ENCODE data around the gene MMP19.
"Not testable (repeated sequence)": the region's sequence is repeated elsewhere in the genome, so short reads cannot be mapped to it uniquely, and the experiment has no call there.

The MMP19 gene, protein sequence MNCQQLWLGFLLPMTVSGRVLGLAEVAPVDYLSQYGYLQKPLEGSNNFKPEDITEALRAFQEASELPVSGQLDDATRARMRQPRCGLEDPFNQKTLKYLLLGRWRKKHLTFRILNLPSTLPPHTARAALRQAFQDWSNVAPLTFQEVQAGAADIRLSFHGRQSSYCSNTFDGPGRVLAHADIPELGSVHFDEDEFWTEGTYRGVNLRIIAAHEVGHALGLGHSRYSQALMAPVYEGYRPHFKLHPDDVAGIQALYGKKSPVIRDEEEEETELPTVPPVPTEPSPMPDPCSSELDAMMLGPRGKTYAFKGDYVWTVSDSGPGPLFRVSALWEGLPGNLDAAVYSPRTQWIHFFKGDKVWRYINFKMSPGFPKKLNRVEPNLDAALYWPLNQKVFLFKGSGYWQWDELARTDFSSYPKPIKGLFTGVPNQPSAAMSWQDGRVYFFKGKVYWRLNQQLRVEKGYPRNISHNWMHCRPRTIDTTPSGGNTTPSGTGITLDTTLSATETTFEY

DNA sequence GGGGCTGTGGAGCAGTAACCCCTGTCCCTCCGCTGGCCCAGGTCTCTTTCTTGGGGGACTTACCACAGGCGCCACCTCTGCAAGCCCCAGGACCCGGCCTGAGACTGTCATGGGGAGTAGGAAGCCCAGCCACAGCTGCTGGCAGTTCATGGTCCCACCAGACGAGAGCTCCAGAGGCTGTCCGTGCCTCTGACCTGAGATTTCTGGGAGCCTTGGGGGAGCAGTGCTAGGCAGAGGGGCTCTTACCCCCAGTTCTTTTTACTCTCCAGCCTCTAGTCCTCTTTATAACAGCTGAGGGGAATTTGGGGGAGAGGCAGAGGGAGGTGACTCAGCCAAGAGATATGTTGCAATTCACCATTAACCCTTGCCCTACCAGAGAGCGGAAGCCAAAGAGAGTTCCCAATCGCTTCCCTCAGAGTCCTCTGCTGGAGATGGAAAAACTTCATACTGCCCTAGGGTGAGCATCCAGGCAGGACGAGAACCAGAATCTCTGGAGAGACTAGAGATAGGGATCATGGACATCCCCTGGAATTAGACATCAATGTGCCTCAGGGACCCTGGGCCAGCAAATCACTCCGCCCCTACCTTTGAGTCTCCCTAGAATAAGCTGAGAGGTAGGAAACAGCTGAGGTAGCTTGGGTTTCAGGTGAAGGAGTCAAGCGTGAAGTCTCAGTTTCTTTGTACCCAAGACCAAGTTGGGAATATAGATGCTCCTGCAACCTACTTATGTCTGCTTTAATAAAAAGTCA, at the start of gene MMP19:
TSS of gene MMP19 (minus strand) at position 256 of the 749 bp plus-strand sequence. CDS start at position 150, 106 bp downstream.
- DNase-seq (ENCODE audit: low spot score): no peak

DNA sequence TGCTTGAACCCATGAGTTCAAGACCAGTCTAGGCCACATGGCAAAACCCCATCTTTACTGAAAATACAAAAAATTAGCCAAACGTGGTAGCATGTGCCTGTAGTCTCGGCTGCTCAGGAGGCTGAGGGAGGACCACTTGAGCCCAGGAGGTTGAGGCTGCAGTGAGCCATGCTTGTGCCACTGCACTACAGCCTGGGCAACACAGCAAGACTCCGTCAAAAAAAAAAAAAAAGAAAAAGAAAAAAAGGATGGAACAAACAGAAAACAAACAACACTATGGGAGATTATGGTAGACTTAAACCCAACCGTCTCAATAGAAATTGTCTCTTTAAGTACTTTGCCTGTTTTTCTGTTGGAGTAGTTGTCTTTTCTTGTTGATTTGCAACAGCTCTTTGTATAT, 48.6 kb upstream of the MMP19 start:
- DNase-seq (ENCODE audit: low spot score): no peak

DNA sequence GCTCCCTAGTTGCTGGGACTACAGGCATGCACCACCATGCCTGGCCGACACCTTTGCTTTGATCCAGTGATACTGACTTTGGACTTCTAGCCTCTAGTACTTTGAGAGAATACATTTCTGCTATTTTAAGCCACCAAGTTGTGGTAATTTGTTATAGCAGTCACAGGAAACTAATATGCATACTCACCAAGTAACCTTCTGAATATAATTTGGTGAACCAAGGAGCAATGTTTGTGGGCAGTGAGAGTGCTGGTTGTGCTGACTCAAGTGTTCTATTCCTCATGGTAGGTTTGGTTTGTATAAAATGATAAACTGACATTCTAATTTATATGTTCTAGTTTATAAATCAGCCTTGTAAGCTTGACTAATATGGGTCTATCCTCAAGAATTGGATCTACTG, 42.4 kb upstream of the MMP19 start:
- no peak for DNase-seq (ENCODE audit: low spot score)

DNA sequence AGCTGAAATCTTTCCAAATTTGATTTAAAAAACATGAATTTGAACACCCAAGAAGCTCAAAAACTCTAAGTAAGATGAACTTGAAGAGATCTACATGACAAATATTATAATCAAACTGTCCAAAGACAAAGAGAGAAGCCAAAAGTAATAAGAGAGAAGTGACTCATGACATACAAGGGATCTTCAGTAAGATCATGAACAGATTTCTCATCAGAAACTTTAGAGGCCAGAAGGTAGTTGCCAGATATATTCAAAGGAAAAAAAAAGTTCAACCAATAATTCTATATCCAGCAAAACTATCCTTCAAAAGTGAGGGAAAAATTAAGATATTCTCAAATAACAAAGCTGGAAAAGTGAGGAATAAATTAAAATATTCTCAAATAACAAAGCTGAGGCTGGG, 35.1 kb upstream of the MMP19 start:
- DNase-seq (ENCODE audit: low spot score): no peak

DNA sequence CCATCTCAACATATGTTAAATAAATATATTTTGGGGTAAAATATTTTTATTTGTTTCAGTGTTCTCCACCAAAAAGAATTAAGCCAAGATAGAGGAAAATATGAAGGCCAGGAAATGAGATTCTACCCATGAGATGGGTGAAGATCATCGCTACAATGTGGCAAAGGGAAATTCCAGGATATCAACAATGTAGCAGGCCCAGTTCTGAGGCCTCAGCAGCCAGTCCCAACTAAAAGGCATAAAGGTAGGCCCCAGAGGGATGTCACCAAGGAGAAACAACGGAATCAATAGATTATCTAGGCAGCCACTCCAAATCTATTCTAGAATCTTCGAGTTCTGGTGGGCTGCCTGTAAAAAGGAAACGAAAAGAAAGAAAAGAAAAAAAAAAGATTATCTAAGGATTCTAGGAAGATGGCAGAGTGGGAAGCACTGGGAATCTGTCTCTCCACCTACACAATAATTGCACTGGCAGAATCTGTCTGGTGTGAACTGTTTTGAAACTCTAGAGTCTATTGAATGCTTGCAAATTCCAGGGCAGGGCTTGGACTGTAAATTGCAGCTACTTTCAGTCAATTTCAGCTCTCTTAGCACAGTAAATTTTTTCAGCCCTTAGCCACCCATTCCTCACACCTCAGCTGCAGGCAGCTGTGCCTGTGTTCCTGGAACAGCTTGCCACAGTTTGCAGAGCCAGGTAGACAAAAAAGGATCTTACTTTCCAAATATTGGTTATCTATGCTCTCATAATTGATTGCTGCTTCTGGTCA, 33.1 kb upstream of the MMP19 start:
- peak; percentile 20 for DNase-seq (ENCODE audit: low spot score)

DNA sequence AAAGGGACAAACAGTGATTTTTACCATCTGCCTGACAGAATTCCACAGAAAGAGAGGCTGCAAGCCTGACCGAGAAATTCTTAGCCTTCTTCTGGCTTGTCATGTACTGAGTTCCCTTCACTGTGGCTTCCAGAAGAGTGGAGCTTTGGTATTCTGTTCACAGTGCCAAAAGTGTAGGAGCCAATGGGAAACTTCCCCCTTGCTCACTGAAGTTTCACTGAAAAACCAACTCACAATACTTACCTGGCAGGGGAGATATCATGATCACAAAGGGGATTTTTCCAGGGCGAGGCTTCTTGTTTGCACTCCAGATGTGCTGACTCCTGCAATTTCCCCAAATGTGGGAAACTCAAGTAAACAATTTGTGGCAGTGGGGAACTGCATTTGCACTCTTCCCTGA, 31.7 kb upstream of the MMP19 start:
- no peak for DNase-seq (ENCODE audit: low spot score)

DNA sequence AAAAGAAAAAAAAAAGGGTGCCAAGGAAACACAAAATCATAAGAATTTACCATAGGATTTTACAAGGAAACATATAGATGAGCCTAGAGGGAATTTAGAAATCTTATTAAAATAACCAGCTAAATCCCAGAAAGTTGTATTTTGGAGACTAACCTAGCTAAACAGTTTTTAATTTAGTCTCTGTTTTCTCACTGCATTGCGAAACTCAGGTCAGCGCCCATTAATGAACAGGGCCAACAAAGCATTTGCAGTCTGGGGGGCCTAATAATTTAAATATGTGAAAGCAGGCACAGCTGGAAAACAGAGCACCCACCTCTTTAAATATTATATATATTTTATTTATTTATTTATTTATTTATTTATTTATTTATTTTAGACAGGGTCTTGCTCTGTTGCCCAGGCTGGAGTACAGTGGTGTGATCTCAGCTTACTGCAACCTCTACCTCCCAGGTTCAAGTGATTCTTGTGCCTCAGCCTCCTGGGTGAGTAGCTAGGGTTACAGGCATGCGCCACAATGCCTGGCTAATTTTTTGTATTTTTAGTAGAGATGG, 23.8 kb upstream of the MMP19 start:
- DNase-seq (ENCODE audit: low spot score): not testable (repeated sequence)

DNA sequence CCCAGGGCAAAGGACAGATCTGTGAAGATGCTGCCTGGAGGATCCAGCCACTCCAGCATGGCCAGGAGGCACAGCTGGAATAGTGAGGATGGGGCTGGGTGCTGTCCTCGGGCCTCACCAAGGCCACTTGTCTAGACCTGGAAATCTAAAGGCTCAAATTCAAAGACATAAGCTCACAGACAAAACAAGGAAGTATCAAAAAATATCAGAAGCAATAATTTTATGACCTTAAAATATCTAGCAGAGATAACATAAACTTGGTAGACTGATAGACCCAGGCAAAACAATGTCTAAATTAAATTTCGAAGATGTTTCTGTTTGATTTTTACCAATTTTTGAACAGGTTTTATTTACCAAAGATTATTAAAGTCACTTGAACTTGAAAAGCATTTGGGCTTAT, 22.6 kb upstream of the MMP19 start:
- DNase-seq (ENCODE audit: low spot score): no peak

DNA sequence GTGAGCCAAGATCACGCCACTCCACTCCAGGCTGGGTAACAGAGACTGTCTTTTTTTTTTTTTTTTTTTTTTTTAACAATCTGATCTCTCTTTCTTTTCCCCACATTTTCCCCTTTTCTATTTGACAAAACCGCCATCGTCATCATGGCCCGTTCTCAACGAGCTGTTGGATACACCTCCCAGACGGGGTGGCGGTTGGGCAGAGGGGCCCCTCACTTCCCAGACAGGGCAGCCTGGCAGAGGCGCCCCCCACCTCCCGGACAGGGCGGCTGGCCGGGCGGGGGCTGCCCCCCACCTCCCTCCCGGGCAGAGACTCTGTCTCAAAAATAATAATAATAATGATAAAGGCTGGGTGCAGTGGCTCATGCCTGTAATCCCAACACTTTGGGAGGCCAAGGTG, 20.2 kb upstream of the MMP19 start:
- not testable (repeated sequence) for DNase-seq (ENCODE audit: low spot score)

DNA sequence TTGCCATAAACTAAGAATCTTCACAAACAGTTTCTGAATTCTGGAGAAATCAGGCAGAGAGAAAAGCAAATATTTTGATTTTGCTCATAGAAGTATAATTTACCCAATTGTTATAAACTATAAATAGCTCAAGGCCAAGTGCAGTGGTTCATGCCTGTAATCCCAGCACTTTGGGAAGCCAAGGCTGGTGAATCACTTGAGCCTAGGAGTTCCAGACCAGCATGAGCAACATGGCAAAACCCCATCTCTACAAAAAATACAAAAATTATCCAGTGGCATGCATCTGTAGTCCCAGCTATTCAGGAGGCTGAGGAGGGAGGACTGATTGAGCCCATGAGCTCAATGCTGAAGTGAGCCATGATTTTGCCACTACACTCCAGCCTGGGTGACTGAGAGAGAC, 19.6 kb upstream of the MMP19 start:
- no peak for DNase-seq (ENCODE audit: low spot score)

DNA sequence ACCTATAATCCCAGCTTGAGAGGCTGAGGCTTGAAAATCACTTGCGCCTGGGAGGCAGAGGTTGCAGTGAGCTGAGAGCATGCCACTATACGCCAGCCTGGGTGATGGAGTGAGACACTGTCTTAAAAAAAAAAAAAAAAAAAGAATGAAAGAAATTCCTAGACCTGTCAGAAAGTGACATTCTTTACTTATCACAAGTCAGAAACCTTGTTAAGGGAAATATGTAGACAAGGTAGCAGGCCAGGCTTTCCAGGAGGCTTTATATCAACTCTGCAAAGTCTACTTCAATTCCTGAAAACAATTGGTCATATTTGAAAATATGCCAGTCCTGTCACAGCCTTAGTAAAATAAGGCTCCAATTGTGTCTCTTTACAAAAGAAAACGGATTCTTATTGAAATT, 19.1 kb upstream of the MMP19 start:
- no peak for DNase-seq (ENCODE audit: low spot score)

DNA sequence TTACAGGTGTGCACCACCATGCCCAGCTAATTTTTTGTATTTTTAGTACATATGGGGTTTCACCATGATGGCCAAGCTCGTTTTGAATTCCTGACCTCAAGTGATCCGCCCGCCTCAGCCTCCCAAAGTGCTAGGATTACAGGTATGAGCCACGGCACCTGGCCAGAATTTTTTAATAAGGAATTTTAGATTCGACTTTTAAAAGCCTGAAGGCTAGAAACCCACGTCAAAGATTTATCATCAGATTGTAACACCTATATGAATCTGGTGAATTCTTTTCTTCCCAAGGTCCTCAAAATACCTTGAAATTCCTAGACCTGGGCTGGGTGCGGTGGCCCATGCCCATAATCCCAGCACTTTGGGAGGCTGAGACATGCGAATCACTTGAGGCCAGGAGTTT, 18.7 kb upstream of the MMP19 start:
- no peak for DNase-seq (ENCODE audit: low spot score)

DNA sequence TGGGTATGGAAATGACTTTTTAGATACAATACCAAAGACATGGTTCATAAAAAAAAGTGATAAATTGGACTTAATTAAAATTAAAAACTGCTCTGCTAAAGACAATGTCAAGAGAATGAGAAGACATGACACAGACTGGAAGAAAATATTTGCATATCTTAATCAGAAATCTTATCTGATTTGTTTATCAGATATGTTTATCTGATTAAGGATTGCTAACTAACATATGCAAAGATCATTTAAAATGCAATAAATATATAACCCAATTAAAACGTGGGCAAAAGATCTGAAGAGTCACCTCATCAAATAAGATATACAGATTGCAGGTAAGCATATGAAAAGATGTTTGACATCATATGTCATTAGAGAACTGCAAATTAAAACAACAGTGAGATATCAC, 10.0 kb upstream of the MMP19 start:
- no peak for DNase-seq (ENCODE audit: low spot score)

DNA sequence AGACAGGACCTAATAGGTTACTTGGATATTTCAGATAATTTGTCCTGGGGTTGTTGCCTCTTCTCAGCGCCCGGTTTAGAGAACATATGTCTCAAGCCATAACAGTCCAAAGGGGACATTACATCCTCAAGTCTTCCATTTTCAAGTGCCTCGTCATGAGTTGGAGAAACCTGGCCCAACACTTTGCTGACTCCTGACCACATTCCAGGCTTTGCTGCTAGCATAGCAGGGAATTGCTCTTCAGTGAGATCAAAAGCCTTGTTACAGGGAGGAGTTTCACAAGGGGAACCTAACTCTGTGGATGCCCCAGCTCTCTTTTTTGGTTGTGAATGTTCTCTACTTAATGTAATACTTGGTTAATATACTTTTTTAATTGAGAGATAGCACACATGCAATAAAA, 8.2 kb upstream of the MMP19 start:
- no peak for DNase-seq (ENCODE audit: low spot score)

DNA sequence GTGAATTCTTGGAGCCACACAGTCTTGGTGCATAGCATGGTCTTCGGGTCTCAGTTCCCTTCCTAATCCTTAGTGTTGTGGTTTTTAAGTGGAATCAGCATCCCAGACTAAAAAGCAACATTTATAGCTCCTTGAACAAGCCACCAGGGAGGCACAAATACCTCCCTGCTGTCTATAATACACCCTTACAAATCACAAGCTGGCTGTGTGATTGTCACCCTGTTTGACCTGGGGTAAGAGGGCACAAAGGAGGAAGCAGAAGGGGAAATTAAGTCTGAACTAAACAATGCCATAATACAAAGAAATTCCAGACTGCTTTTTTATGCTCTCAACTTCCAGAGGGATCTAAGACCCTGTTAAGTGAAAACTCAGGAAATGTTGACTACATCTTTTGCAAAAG, 7.7 kb upstream of the MMP19 start:
- no peak for DNase-seq (ENCODE audit: low spot score)

DNA sequence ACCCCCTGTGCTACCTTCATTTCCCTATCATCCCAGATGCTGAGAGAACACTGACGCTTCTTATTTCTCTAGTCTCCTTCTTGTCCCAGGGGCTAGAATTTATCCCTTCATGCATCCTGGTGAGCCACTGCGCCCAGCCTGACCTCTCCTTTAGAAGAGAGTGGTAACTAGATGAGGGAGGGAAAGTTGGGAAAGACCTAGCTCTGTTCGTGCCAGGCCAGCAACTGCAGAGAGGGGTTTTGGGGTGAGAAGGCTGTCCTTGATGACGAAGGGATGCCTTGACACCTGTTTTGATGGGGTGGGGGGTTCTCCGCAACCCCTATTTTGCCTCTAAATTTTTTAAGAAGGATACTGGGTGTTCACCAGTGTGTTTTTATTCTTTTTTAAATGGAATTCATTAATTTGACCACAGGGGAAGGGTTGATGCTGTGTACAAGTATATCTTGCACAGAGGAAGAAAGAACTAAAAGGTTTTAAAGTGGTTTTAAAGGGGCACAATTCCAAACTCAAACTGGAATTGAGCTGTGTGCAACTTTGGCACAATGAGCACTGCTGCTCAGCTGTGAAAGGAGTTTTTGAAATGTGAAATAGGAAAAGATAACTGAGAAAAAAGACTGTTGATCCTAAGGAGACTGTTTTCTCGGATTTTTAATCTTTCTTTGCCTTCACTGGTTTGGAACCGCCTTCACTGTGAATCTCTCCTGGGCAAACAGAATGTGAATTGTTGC, 7.0 kb upstream of the MMP19 start:
- DNase-seq (ENCODE audit: low spot score): no peak

DNA sequence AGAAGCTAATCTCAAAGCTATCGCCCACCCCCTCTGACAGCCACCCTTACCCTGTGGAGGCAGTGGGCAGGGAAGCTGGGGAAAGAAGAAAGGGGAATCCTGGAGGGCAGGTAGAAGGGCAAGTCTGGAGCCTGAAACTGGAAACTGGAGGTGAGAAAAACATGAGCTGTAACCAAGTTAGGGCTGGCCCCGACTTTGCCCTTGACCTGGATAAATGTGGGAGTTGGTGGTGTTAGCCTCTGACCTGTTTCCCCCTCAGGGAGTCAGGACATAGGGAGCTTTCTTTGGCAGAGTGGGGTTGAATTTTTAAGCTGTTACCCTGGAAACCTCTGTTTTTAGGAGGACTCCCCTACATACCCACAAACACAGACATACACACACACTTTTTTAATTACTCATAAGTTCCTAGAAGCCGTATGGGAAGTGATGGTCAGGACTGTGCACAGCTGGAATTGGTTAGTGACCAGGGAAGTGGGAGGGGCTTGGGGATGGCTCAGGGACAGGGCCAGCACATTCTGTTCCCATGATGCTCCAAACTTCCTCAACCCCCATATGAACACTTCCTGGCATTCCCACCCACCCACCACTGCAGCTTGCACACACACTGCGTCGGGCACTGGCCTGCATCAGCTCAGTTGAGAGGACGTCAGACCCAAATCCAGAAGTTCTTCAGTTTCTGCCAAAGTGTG, 5.0 kb upstream of the MMP19 start:
- peak; percentile 19 for DNase-seq (ENCODE audit: low spot score)

DNA sequence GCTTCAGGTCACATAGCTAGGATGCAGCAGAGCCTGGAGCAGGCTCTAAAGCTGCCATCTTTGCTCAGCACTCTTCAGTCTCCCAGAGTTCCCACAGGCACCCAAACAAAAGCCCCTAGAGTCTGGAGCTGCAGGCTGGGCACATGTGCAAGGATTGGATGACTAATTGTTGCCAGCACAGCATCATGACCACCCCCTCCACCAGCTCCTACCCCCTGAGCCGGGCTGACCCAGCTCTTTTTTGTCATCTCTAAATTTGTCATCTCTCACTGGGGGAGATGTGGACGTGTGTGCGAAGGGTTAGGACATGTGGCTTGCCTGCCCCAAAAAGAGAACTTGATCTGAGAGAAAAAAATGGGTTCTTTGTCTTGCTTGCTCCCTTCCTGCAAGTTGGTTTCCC, 4.3 kb upstream of the MMP19 start:
- no peak for DNase-seq (ENCODE audit: low spot score)

DNA sequence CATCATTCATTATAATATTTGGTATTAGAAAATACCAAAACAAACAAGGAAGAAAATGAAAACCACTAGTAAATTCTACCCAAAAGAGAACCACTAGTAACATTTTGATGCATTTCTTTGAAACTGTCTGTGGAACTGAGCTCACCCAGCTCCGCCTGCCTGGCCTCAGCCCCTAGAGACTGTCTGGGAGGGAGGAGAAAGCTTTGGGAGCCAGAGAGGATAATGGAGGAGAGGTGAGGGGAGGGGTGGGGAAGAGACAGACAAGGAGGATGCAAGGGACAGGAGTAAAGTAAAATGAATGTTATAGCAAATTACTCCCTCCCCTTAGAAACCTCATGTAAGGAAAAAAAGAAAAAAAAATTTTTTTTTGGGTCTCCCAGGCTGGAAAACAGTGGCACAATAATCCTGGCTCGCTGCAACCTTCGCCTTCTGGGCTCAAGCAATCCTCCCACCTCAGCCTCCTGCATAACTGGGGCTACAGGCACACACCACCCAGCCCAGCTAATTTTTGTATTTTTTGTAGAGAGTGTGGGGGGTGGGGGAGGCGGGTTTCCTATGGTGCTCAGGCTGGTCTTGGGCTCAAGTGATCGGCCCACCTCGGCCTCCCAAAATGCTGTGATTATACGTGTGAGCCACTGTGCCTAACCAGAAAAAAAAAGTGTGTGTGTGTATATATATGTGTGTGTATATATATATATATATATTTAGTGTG, 3.2 kb upstream of the MMP19 start:
- no peak for DNase-seq (ENCODE audit: low spot score)

DNA sequence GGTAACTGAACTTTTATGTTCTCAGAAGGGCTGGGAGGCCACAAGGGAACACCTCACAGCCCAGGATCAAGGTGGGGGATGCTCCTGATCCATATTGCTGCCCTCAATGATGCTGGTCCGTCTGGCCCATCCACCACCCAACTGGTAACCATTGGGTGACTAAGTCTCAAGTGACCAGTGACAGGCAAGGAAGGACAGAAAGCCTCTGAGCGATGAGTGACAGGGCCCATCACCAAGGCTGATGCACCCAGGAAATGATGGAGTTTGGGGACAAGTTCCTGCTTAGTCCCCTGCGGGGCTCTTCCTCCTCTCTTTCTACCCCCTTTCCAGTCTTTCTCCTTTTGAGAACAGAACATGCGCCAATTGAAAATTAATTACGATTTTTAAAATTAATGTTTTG, 2.6 kb upstream of the MMP19 start:
- DNase-seq (ENCODE audit: low spot score): no peak
